Measurements from ENCODE around the gene LILRB5. TPM values are rescaled to one million over a fixed set of nuclear protein-coding genes. Genes with fewer than 3 reads are reported as not detected.
"Not testable (repeated sequence)": the region's sequence is repeated elsewhere in the genome, so short reads cannot be mapped to it uniquely, and the experiment has no call there.

Gene LILRB5
- total and polyA plus RNA-seq, 2 donors from 2014 or later, result 1.1 to 5.9 TPM

- TF ChIP-seq, protein P1, sequence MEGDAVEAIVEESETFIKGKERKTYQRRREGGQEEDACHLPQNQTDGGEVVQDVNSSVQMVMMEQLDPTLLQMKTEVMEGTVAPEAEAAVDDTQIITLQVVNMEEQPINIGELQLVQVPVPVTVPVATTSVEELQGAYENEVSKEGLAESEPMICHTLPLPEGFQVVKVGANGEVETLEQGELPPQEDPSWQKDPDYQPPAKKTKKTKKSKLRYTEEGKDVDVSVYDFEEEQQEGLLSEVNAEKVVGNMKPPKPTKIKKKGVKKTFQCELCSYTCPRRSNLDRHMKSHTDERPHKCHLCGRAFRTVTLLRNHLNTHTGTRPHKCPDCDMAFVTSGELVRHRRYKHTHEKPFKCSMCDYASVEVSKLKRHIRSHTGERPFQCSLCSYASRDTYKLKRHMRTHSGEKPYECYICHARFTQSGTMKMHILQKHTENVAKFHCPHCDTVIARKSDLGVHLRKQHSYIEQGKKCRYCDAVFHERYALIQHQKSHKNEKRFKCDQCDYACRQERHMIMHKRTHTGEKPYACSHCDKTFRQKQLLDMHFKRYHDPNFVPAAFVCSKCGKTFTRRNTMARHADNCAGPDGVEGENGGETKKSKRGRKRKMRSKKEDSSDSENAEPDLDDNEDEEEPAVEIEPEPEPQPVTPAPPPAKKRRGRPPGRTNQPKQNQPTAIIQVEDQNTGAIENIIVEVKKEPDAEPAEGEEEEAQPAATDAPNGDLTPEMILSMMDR (IDR thresholded peaks at IDR 0.05; ENCODE audit: borderline replicate concordance, extremely low read depth, insufficient read depth), result no peak
- no peak for FAIRE-seq
- intact Hi-C loops (cut with DNase I), result no loop called here
These were observed 40.8 kb upstream of the LILRB5 start for GRCh38 chr19:54297759-54298305.

DNA sequence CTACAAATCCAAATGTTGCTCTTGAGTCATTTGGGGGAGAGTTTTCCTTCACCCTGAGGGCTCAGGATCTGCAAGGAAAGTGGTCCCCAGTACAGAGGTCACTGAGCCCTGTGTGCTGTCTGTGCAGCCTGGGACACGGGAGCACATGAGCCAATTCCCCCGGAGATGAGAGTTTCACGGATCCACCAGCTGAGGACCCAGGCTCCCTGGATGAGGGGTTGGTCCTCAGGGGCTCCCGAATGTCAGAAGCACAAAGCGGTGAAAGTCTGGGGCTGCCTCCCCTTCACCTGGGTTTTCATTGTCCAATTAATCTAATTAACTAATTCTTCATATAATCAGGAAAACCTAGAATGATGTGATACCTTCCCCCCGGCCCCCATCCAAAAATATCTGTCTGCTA is 37.5 kb upstream of the LILRB5 start:
- Histone ChIP-seq H3K27me3 (ENCODE audit: control insufficient read depth, insufficient read depth, low read length) (no peaks in the 10 kb centered on the region), H3K36me3 (ENCODE audit: control insufficient read depth in 2 of 3, insufficient read depth in 3 of 3, low read length in 3 of 3) (no peaks in the 10 kb centered on the region), H3K27ac (ENCODE audit: low read depth in 2 of 2, low read length in 2 of 2) (no peak overlapping the region), H3K9ac (ENCODE audit: low read length in 3 of 3) (no peak overlapping the region), H3K9me3 (ENCODE audit: control insufficient read depth in 2 of 3, insufficient read depth in 1 of 3, low read length in 3 of 3) (no peaks in the 10 kb centered on the region), H3K4me3 (ENCODE audit: low read length in 3 of 3) (no peak overlapping the region), H3K4me1 (ENCODE audit: control insufficient read depth in 2 of 3, insufficient read depth in 2 of 3, low read depth in 1 of 3, low read length in 3 of 3) (no peaks in the 10 kb centered on the region)
- no peak for FAIRE-seq
- no peak for DNase-seq
- intact Hi-C loops (cut with DNase I), result no loop called here
- TF ChIP-seq, protein P1 (IDR thresholded peaks at IDR 0.05; ENCODE audit: borderline replicate concordance, extremely low read depth, insufficient read depth), result no peak

More at GRCh38 chr19:54297759-54298305, 40.8 kb upstream of the LILRB5 start:
- H3K27me3 ChIP-seq (ENCODE audit: control insufficient read depth, insufficient read depth, low read length), result no peaks in the 10 kb centered on the region
- no peak overlapping the region for H3K4me3 ChIP-seq (ENCODE audit: low read length in 3 of 3)
- H3K4me1 ChIP-seq (ENCODE audit: control insufficient read depth in 2 of 3, insufficient read depth in 2 of 3, low read depth in 1 of 3, low read length in 3 of 3), result no peaks in the 10 kb centered on the region
- DNase-seq, result no peak
- H3K9ac ChIP-seq (ENCODE audit: low read length in 3 of 3), result no peak overlapping the region
- no peaks in the 10 kb centered on the region for H3K9me3 ChIP-seq (ENCODE audit: control insufficient read depth in 2 of 3, insufficient read depth in 1 of 3, low read length in 3 of 3)
- no peaks in the 10 kb centered on the region for H3K36me3 ChIP-seq (ENCODE audit: control insufficient read depth in 2 of 3, insufficient read depth in 3 of 3, low read length in 3 of 3)
- H3K27ac ChIP-seq (ENCODE audit: low read depth in 2 of 2, low read length in 2 of 2), result no peak overlapping the region

GRCh38 chr19:54289160-54289559 is 32.1 kb upstream of the LILRB5 start:
- H3K9me3 ChIP-seq (ENCODE audit: control insufficient read depth in 2 of 3, insufficient read depth in 1 of 3, low read length in 3 of 3); H3K4me1 ChIP-seq (ENCODE audit: control insufficient read depth in 2 of 3, insufficient read depth in 2 of 3, low read depth in 1 of 3, low read length in 3 of 3); DNase-seq; H3K27ac ChIP-seq (ENCODE audit: low read depth in 2 of 2, low read length in 2 of 2); H3K36me3 ChIP-seq (ENCODE audit: control insufficient read depth in 2 of 3, insufficient read depth in 3 of 3, low read length in 3 of 3); FAIRE-seq; intact Hi-C loops (cut with DNase I); H3K4me3 ChIP-seq (ENCODE audit: low read length in 3 of 3); H3K27me3 ChIP-seq (ENCODE audit: control insufficient read depth, insufficient read depth, low read length); H3K9ac ChIP-seq (ENCODE audit: low read length in 3 of 3): not testable (repeated sequence)

- Histone ChIP-seq H3K36me3 (ENCODE audit: control insufficient read depth in 2 of 3, insufficient read depth in 3 of 3, low read length in 3 of 3) (no peaks in the 10 kb centered on the region), H3K9ac (ENCODE audit: low read length in 3 of 3) (no peak overlapping the region), H3K4me1 (ENCODE audit: control insufficient read depth in 2 of 3, insufficient read depth in 2 of 3, low read depth in 1 of 3, low read length in 3 of 3) (no peaks in the 10 kb centered on the region), H3K27me3 (ENCODE audit: control insufficient read depth, insufficient read depth, low read length) (no peaks in the 10 kb centered on the region), H3K9me3 (ENCODE audit: control insufficient read depth in 2 of 3, insufficient read depth in 1 of 3, low read length in 3 of 3) (no peaks in the 10 kb centered on the region), H3K27ac (ENCODE audit: low read depth in 2 of 2, low read length in 2 of 2) (no peak overlapping the region), H3K4me3 (ENCODE audit: low read length in 3 of 3) (no peak overlapping the region)
- FAIRE-seq, result no peak
- no peak for DNase-seq
- TF ChIP-seq, protein P1 (IDR thresholded peaks at IDR 0.05; ENCODE audit: borderline replicate concordance, extremely low read depth, insufficient read depth), result no peak
- intact Hi-C loops (cut with DNase I), result no loop called here
These were observed 30.4 kb upstream of the LILRB5 start for GRCh38 chr19:54287456-54287855.

GRCh38 chr19:54286283-54286682 is 29.2 kb upstream of the LILRB5 start:
- FAIRE-seq; H3K4me1 ChIP-seq (ENCODE audit: control insufficient read depth in 2 of 3, insufficient read depth in 2 of 3, low read depth in 1 of 3, low read length in 3 of 3); DNase-seq; H3K9me3 ChIP-seq (ENCODE audit: control insufficient read depth in 2 of 3, insufficient read depth in 1 of 3, low read length in 3 of 3); H3K4me3 ChIP-seq (ENCODE audit: low read length in 3 of 3); H3K9ac ChIP-seq (ENCODE audit: low read length in 3 of 3); H3K27me3 ChIP-seq (ENCODE audit: control insufficient read depth, insufficient read depth, low read length); H3K36me3 ChIP-seq (ENCODE audit: control insufficient read depth in 2 of 3, insufficient read depth in 3 of 3, low read length in 3 of 3); intact Hi-C loops (cut with DNase I); H3K27ac ChIP-seq (ENCODE audit: low read depth in 2 of 2, low read length in 2 of 2): not testable (repeated sequence)

GRCh38 chr19:54285427-54286056 is 28.5 kb upstream of the LILRB5 start:
- H3K27ac ChIP-seq (ENCODE audit: low read depth in 2 of 2, low read length in 2 of 2); H3K9me3 ChIP-seq (ENCODE audit: control insufficient read depth in 2 of 3, insufficient read depth in 1 of 3, low read length in 3 of 3); H3K9ac ChIP-seq (ENCODE audit: low read length in 3 of 3); H3K27me3 ChIP-seq (ENCODE audit: control insufficient read depth, insufficient read depth, low read length); H3K36me3 ChIP-seq (ENCODE audit: control insufficient read depth in 2 of 3, insufficient read depth in 3 of 3, low read length in 3 of 3); intact Hi-C loops (cut with DNase I); FAIRE-seq; DNase-seq; H3K4me3 ChIP-seq (ENCODE audit: low read length in 3 of 3); H3K4me1 ChIP-seq (ENCODE audit: control insufficient read depth in 2 of 3, insufficient read depth in 2 of 3, low read depth in 1 of 3, low read length in 3 of 3): not testable (repeated sequence)

Measured in kidney (tissue), 14 donors.